Trophoblast cell (in vitro differentiated cells and primary cell): ENCODE data around the gene KRT13.

Source experiments
- DNase-seq, 2 donors: peaks; one replicate each; pipeline ENCODE4 v3.0.0-alpha.2; 2016
- H2AFZ ChIP-seq: 2 replicates; pipeline ENCODE4 v1.6.1; 2013; ENCODE audit warnings: low read length, moderate library complexity, mild to moderate bottlenecking; ENCODE audit not compliant: insufficient read depth, poor library complexity
- H2AK5ac ChIP-seq: 2 replicates; pipeline ENCODE4 v1.6.1; 2013; ENCODE audit warnings: mild to moderate bottlenecking, low read length
- H2BK120ac ChIP-seq: 2 replicates; pipeline ENCODE4 v1.6.1; 2013; ENCODE audit warnings: low read length, mild to moderate bottlenecking, moderate library complexity; ENCODE audit not compliant: insufficient read depth, poor library complexity
- H2BK12ac ChIP-seq: 2 replicates; pipeline ENCODE4 v1.6.1; 2013; ENCODE audit warnings: mild to moderate bottlenecking, low read length, moderate library complexity
- H2BK5ac ChIP-seq: 2 replicates; pipeline ENCODE4 v1.6.1; 2013; ENCODE audit warnings: low read length, low read depth, moderate library complexity, mild to moderate bottlenecking; ENCODE audit not compliant: poor library complexity
- H3K14ac ChIP-seq: 2 replicates; pipeline ENCODE4 v1.6.1; 2013; ENCODE audit warnings: mild to moderate bottlenecking, low read length
- H3K18ac ChIP-seq: 2 replicates; pipeline ENCODE4 v1.6.1; 2013; ENCODE audit warnings: mild to moderate bottlenecking, low read length
- H3K23ac ChIP-seq: 2 replicates; pipeline ENCODE4 v1.6.1; 2013; ENCODE audit warnings: low read length
- H3K27ac ChIP-seq: 2 replicates; pipeline ENCODE4 v1.5.1; 2013; ENCODE audit warnings: low read depth, mild to moderate bottlenecking, inconsistent platforms, low read length, moderate library complexity
- H3K27me3 ChIP-seq: 2 replicates; pipeline ENCODE4 v1.6.1; 2013; ENCODE audit warnings: inconsistent platforms, mild to moderate bottlenecking, low read length, moderate library complexity; ENCODE audit not compliant: insufficient read depth
- H3K36me3 ChIP-seq, 2 experiments: 1 replicate in 1 of 2; 2 replicates in 1 of 2; pipeline ENCODE4 v1.6.1; 2013; ENCODE audit warnings: low read length in 2 of 2, mild to moderate bottlenecking in 2 of 2, moderate library complexity in 1 of 2; ENCODE audit not compliant: insufficient read depth in 2 of 2, control insufficient read depth in 1 of 2
- H3K4ac ChIP-seq: 2 replicates; pipeline ENCODE4 v1.6.1; 2013; ENCODE audit warnings: low read depth, mild to moderate bottlenecking, low read length, moderate library complexity
- H3K4me1 ChIP-seq, 2 experiments: 1 replicate in 1 of 2; 2 replicates in 1 of 2; pipeline ENCODE4 v1.6.1; 2013; ENCODE audit warnings: low read length in 2 of 2, mild to moderate bottlenecking in 2 of 2, moderate library complexity in 1 of 2; ENCODE audit not compliant: insufficient read depth in 2 of 2, control insufficient read depth in 1 of 2
- H3K4me2 ChIP-seq: 2 replicates; pipeline ENCODE4 v1.6.1; 2013; ENCODE audit warnings: inconsistent platforms, mild to moderate bottlenecking, low read length, moderate library complexity
- H3K4me3 ChIP-seq: 2 replicates; pipeline ENCODE4 v1.5.1; 2013; ENCODE audit warnings: mild to moderate bottlenecking, low read depth, low read length, inconsistent platforms
- H3K79me1 ChIP-seq: one replicate; pipeline ENCODE4 v1.6.1; 2013; ENCODE audit warnings: low read length
- H3K79me2 ChIP-seq: 2 replicates; pipeline ENCODE4 v1.6.1; 2013; ENCODE audit warnings: low read length, mild to moderate bottlenecking; ENCODE audit not compliant: control insufficient read depth, insufficient read depth, poor library complexity
- H3K9ac ChIP-seq: 2 replicates; pipeline ENCODE4 v1.6.1; 2013; ENCODE audit warnings: mild to moderate bottlenecking, low read length
- H3K9me3 ChIP-seq: 2 replicates; pipeline ENCODE4 v1.6.1; 2013; ENCODE audit warnings: low read depth, mild to moderate bottlenecking, control low read depth, inconsistent platforms, low read length; ENCODE audit not compliant: insufficient read depth
- H4K12ac ChIP-seq: 2 replicates; pipeline ENCODE4 v1.6.1; 2013; ENCODE audit warnings: low read depth, mild to moderate bottlenecking, low read length, moderate library complexity
- H4K8ac ChIP-seq: 2 replicates; pipeline ENCODE4 v1.6.1; 2013; ENCODE audit warnings: low read depth, mild to moderate bottlenecking, low read length, moderate library complexity
- H4K91ac ChIP-seq: one replicate; pipeline ENCODE4 v1.6.1; 2013; ENCODE audit warnings: low read depth, mild to moderate bottlenecking, low read length, moderate library complexity
- WGBS: extraction: QIAGEN DNeasy Blood & Tissue Kit; methylation state at CpG from one replicate; pipeline ENCODE4 v1.1.7; 2013; ENCODE audit warnings: missing lambda C conversion rate; ENCODE audit not compliant: insufficient read length, insufficient coverage; ENCODE audit errors: extremely low coverage; 5-methylcytosine and 5-hydroxymethylcytosine counted together

KRT13 gene

GRCh38 chr17:41492771-41493170 lies 12.6 kb downstream of the KRT13 start:
- no peak overlapping the region for H2BK12ac ChIP-seq
- no peak overlapping the region for H4K8ac ChIP-seq
- H4K91ac ChIP-seq = no peak overlapping the region
- H3K27ac ChIP-seq = no peak overlapping the region
- H2BK120ac ChIP-seq = no peak overlapping the region
- H3K9ac ChIP-seq = no peak overlapping the region
- no CpG with 5 or more reads among the region's 4 CpGs for WGBS
- H3K79me2 ChIP-seq = no peaks in the 10 kb centered on the region
- H3K4me2 ChIP-seq = no peak overlapping the region
- H3K79me1 ChIP-seq = no peaks in the 10 kb centered on the region
- H3K4me1 ChIP-seq = no peaks in the 10 kb centered on the region
- no peaks in the 10 kb centered on the region for H3K9me3 ChIP-seq
- H3K4ac ChIP-seq = no peak overlapping the region
- no peak overlapping the region for H3K14ac ChIP-seq
- no peaks in the 10 kb centered on the region for H3K27me3 ChIP-seq
- H4K12ac ChIP-seq = no peak overlapping the region
- no peak overlapping the region for H2AK5ac ChIP-seq
- H2BK5ac ChIP-seq = no peak overlapping the region
- no peaks in the 10 kb centered on the region for H3K36me3 ChIP-seq
- no peak for DNase-seq
- H3K4me3 ChIP-seq = no peak overlapping the region
- H2AFZ ChIP-seq = no peak overlapping the region
- H3K23ac ChIP-seq = no peak overlapping the region
- H3K18ac ChIP-seq = no peak overlapping the region

GRCh38 chr17:41492351-41492750 lies 13.1 kb downstream of the KRT13 start:
- Histone ChIP-seq H3K23ac (no peak overlapping the region), H3K36me3 (no peaks in the 10 kb centered on the region), H2BK5ac (no peak overlapping the region), H4K8ac (no peak overlapping the region), H3K4ac (no peak overlapping the region), H2BK120ac (no peak overlapping the region), H3K79me2 (no peaks in the 10 kb centered on the region), H3K4me2 (no peak overlapping the region), H3K4me1 (no peaks in the 10 kb centered on the region), H3K9me3 (no peaks in the 10 kb centered on the region), H3K9ac (no peak overlapping the region), H4K12ac (no peak overlapping the region), H2AFZ (no peak overlapping the region), H2AK5ac (no peak overlapping the region), H3K27me3 (no peaks in the 10 kb centered on the region), H3K4me3 (no peak overlapping the region), H3K18ac (no peak overlapping the region), H3K14ac (no peak overlapping the region), H2BK12ac (no peak overlapping the region), H3K79me1 (no peaks in the 10 kb centered on the region), H3K27ac (no peak overlapping the region), H4K91ac (no peak overlapping the region)
- no CpG with 5 or more reads among the region's 6 CpGs for WGBS
- DNase-seq = peak in 1 of 2 donors; percentile 33

- H3K27me3 ChIP-seq = no peaks in the 10 kb centered on the region
- no peak for DNase-seq
- WGBS = no CpG with 5 or more reads among the region's 2 CpGs
- no peak overlapping the region for H3K4me3 ChIP-seq
- no peak overlapping the region for H4K8ac ChIP-seq
- H3K14ac ChIP-seq = no peak overlapping the region
- no peak overlapping the region for H4K91ac ChIP-seq
- H2AFZ ChIP-seq = no peak overlapping the region
- H3K36me3 ChIP-seq = no peaks in the 10 kb centered on the region
- H3K23ac ChIP-seq = no peak overlapping the region
- H2BK12ac ChIP-seq = no peak overlapping the region
- no peak overlapping the region for H3K4me2 ChIP-seq
- H3K9ac ChIP-seq = no peak overlapping the region
- H3K79me1 ChIP-seq = no peaks in the 10 kb centered on the region
- H3K79me2 ChIP-seq = no peaks in the 10 kb centered on the region
- H2AK5ac ChIP-seq = no peak overlapping the region
- H3K4ac ChIP-seq = no peak overlapping the region
- H4K12ac ChIP-seq = no peak overlapping the region
- no peak overlapping the region for H3K27ac ChIP-seq
- no peak overlapping the region for H3K18ac ChIP-seq
- H2BK120ac ChIP-seq = no peak overlapping the region
- no peak overlapping the region for H2BK5ac ChIP-seq
- H3K4me1 ChIP-seq = no peaks in the 10 kb centered on the region
- no peaks in the 10 kb centered on the region for H3K9me3 ChIP-seq
These were observed 13.9 kb downstream of the KRT13 start for GRCh38 chr17:41491476-41491875.

- Histone ChIP-seq H3K79me2 (no peaks in the 10 kb centered on the region), H3K9ac (no peak overlapping the region), H3K9me3 (no peaks in the 10 kb centered on the region), H4K91ac (no peak overlapping the region), H2BK5ac (no peak overlapping the region), H4K12ac (no peak overlapping the region), H2BK120ac (no peak overlapping the region), H2BK12ac (no peak overlapping the region), H2AK5ac (no peak overlapping the region), H3K4me1 (no peaks in the 10 kb centered on the region), H3K18ac (no peak overlapping the region), H3K4ac (no peak overlapping the region), H3K23ac (no peak overlapping the region), H3K4me2 (no peak overlapping the region), H3K36me3 (no peaks in the 10 kb centered on the region), H4K8ac (no peak overlapping the region), H3K4me3 (no peak overlapping the region), H3K14ac (no peak overlapping the region), H2AFZ (no peak overlapping the region), H3K79me1 (no peaks in the 10 kb centered on the region), H3K27me3 (no peaks in the 10 kb centered on the region), H3K27ac (no peak overlapping the region)
- DNase-seq = no peak
- no CpG with 5 or more reads among the region's 10 CpGs for WGBS
These were observed 15.1 kb downstream of the KRT13 start for GRCh38 chr17:41490000-41490990.
